Transverse colon (tissue), 4 donors: ENCODE measurements around the gene CNDP2. TPM values are rescaled to one million over a fixed set of nuclear protein-coding genes. Genes with fewer than 3 reads are reported as not detected.
A peak's percentile ranks its signal among the peaks of the same experiment; 100 is the strongest.

Source experiments
- DNase-seq: peaks from one replicate; pipeline ENCODE4 v3.0.0-alpha.2; 2019
- H3K27ac ChIP-seq, 4 donors: fragments of 200-600 bp; sonication (generic); 2 replicates each; pipeline ENCODE4 v1.5.1; 2016 to 2018; ENCODE audit warnings: inconsistent platforms in 4 of 4
- H3K27me3 ChIP-seq: fragments of 200-600 bp; sonication (generic); 2 replicates; pipeline ENCODE4 v1.5.1; 2017; ENCODE audit warnings: inconsistent platforms
- H3K36me3 ChIP-seq, 4 donors: fragments of 200-600 bp; sonication (generic); 2 replicates each; pipeline ENCODE4 v1.5.1; 2017 to 2019; ENCODE audit warnings: inconsistent platforms in 4 of 4
- H3K4me1 ChIP-seq, 4 donors: fragments of 200-600 bp; sonication (generic); 2 replicates each; pipeline ENCODE4 v1.5.1; 2017 to 2020; ENCODE audit warnings: inconsistent platforms in 4 of 4
- H3K4me3 ChIP-seq, 4 donors: fragments of 200-600 bp; sonication (generic); 1 replicate in 1 of 4; 2 replicates in 3 of 4; pipeline versions ENCODE4 v1.5.1 to v1.6.1; 2017 to 2019; ENCODE audit warnings: inconsistent platforms in 4 of 4
- H3K9me3 ChIP-seq, 2 donors: fragments of 200-600 bp; sonication (generic); 2 replicates each; pipeline ENCODE4 v1.5.1; 2017 to 2019; ENCODE audit warnings: inconsistent platforms in 2 of 2
- EP300 ChIP-seq: sonication (generic); formaldehyde crosslinking; IDR thresholded peaks from one replicate; pipeline ENCODE4 v1.6.1; 2017; ENCODE audit warnings: antibody characterized with exemption, low read depth
- POLR2A ChIP-seq: fragments of 450-650 bp; IDR thresholded peaks from one replicate; pipeline ENCODE4 v1.6.1; 2016; ENCODE audit warnings: antibody characterized with exemption, mild to moderate bottlenecking, moderate library complexity
- POLR2AphosphoS5 ChIP-seq, 3 donors: sonication (generic); formaldehyde crosslinking; IDR thresholded peaks; one replicate each; pipeline ENCODE4 v1.6.1; 2016; ENCODE audit warnings: antibody characterized with exemption in 3 of 3
- WGBS, 2 donors: methylation state at CpG; one replicate each; pipeline ENCODE4 v1.1.5; 2018; ENCODE audit warnings: low coverage in 1 of 2; 5-methylcytosine and 5-hydroxymethylcytosine counted together
- in situ Hi-C, 4 donors: fragments of 200-750 bp; cut with MboI; loops; one replicate each; pipeline versions ENCODE4 v1.15.0 to v1.15.1; 2017; ENCODE audit warnings: low sequenced_read_pairs in 3 of 4, low pct_ligation_motif_present in 1 of 4, low pct_unique_long_range_greater_than_20kb in 1 of 4
- intact Hi-C: fragments of 100-400 bp; cut with DNase I; formaldehyde crosslinking; loops from one replicate; pipeline ENCODE4 v1.15.1; 2023; ENCODE audit warnings: low total_unique reads
- total RNA-seq, 4 donors: library from RNA; depleted of rRNA; stranded (reverse); fragments of >200 nt; gene quantifications; one replicate each; pipeline ENCODE4 v1.1.0, GENCODE V29; 2016
- TF ChIP-seq, protein P1 (sequence below), 5 experiments: fragments of 200-600 bp in 3 of 5; fragments of 450-650 bp in 2 of 5; sonication (generic) in 3 of 5; IDR thresholded peaks; 1 replicate in 2 of 5; 2 replicates in 3 of 5; pipeline ENCODE4 v1.5.1; 2016 to 2017; ENCODE audit warnings: antibody characterized with exemption in 5 of 5, inconsistent platforms in 3 of 5, mild to moderate bottlenecking in 2 of 5, moderate library complexity in 1 of 5

CNDP2 gene
- total RNA-seq, 4 donors from 2014 or later, result 143 to 284 (median 155) TPM

DNA sequence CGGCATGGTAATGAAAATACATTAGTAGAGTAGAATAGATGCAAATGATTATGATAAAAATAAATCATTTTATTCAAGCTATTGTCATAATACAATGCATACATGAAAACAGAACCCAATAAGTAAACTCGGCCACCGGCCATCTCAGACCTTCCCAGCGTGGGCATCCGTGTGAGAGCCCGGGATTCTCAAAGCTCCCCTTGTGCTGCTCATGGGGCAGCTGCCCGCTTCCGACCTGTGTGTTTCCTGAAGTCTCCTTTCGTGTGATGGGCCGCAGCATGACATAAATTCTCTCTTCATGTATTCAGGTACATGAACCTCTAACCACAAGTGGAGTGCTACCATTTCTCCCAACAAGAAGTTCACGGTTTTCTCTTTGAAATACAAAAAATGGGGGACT is 13.5 kb upstream of the CNDP2 start:
- DNase-seq, result no peak
- intact Hi-C loops (no loop called here), in situ Hi-C loops (loop anchor here in 1 of 4 donors (25.0 kb wide), 1 partner anchor 730 kb away; the partner anchor contains the start of genes PTGR3 and TSHZ1)
- peaks cover 5 to 22% (median 12%) of the 10 kb centered on the region in 4 donors for H3K4me1 ChIP-seq
- H3K36me3 ChIP-seq, result no peaks in the 10 kb centered on the region
- no peak overlapping the region for H3K4me3 ChIP-seq
- H3K27me3 ChIP-seq, result no peaks in the 10 kb centered on the region
- H3K27ac ChIP-seq, result no peak overlapping the region
- TF ChIP-seq, protein P1, sequence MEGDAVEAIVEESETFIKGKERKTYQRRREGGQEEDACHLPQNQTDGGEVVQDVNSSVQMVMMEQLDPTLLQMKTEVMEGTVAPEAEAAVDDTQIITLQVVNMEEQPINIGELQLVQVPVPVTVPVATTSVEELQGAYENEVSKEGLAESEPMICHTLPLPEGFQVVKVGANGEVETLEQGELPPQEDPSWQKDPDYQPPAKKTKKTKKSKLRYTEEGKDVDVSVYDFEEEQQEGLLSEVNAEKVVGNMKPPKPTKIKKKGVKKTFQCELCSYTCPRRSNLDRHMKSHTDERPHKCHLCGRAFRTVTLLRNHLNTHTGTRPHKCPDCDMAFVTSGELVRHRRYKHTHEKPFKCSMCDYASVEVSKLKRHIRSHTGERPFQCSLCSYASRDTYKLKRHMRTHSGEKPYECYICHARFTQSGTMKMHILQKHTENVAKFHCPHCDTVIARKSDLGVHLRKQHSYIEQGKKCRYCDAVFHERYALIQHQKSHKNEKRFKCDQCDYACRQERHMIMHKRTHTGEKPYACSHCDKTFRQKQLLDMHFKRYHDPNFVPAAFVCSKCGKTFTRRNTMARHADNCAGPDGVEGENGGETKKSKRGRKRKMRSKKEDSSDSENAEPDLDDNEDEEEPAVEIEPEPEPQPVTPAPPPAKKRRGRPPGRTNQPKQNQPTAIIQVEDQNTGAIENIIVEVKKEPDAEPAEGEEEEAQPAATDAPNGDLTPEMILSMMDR (IDR thresholded peaks at IDR 0.05), result no peak
- TF ChIP-seq POLR2AphosphoS5 (IDR thresholded peaks at IDR 0.05) (no peak), POLR2A (no peak), EP300 (no peak)
- no peaks in the 10 kb centered on the region for H3K9me3 ChIP-seq
- 91 to 92% methylated on average over 7 to 11 of the region's 11 CpGs for WGBS, 2 donors

DNA sequence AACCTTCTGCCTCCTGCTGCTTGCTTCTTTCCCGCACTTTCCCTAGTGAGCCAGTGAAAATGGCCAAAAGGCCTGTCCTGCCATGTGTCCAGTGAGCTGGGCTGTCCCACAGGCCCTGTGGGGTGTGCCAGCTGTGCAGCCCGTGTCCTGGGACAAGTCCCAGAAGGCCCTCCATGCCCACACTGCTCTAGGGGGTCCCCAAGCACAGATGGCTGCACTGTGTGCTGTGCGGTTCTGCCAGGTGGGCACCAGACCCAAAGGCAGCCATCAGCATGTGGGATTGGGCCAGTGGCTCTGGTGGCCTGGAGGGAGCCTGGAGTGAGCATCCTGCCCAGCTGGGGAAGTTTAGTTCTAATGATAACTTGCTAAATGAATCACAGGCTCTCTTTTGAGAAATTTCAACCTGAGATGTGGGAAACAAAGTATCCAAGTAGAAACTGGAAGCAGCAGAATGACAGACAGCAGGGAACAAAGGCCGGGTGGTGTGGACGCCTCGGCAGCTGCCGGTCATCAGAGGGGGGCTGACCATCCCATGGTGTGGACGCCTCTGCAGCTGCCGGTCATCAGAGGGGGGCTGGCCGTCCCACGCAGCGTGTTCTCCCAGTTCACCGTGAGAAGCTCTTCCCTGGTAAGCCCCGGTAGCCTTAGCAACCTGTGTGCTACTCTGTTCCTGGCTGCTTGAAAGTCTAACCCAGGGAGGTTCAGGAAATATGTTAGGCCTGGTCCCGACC is 9.9 kb upstream of the CNDP2 start:
- no peak for DNase-seq
- TF ChIP-seq, protein P1 (IDR thresholded peaks at IDR 0.05), result no peak
- TF ChIP-seq POLR2AphosphoS5 (IDR thresholded peaks at IDR 0.05), result no peak
- Histone ChIP-seq H3K27ac (peak overlapping the region in 3 of 4 donors; percentile 41 to 72 (median 57)), H3K4me3 (no peak overlapping the region), H3K27me3 (no peaks in the 10 kb centered on the region), H3K4me1 (peaks cover 5 to 15% (median 10%) of the 10 kb centered on the region in 4 donors), H3K36me3 (no peaks in the 10 kb centered on the region), H3K9me3 (no peaks in the 10 kb centered on the region)
- intact Hi-C loops, result no loop called here
- in situ Hi-C loops, result loop anchor here in 1 of 4 donors (5.0 to 25.0 kb wide), 2 partner anchors 134 to 726 kb away; partner anchors contain the start of genes PTGR3 and TSHZ1
- 74 to 80% methylated on average over 1 to 14 of the region's 15 CpGs for WGBS, 2 donors

DNA sequence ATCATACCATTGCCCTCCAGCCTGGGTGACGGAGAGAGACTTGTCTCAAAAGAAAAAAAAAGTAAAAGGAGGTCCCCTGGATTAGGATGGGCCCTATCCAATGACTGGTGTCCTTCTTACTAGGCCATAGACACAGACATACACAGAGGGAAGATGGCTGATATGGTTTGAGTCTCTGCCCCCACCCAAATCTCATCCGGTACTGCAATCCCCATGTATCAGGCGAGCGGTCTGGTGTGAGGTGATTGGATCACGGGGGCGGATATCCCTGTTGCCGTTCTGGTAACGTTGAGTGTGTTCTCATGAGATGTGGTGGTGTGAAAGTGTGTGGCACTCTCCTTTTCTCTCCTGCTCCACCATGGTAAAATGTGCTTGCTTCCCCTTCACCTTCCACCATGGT is 7.8 kb upstream of the CNDP2 start:
- TF ChIP-seq EP300, result no peak
- no peak for TF ChIP-seq POLR2A
- TF ChIP-seq, protein P1 (IDR thresholded peaks at IDR 0.05), result no peak
- TF ChIP-seq POLR2AphosphoS5 (IDR thresholded peaks at IDR 0.05), result no peak
- no peaks in the 10 kb centered on the region for H3K36me3 ChIP-seq
- in situ Hi-C loops (loop anchor here in 1 of 4 donors (5.0 to 25.0 kb wide), 2 partner anchors 136 to 724 kb away; partner anchors contain the start of genes PTGR3 and TSHZ1), intact Hi-C loops (no loop called here)
- no peaks in the 10 kb centered on the region for H3K9me3 ChIP-seq
- H3K4me1 ChIP-seq, result peaks cover 5 to 15% (median 10%) of the 10 kb centered on the region in 4 donors
- no peaks in the 10 kb centered on the region for H3K27me3 ChIP-seq
- H3K4me3 ChIP-seq, result no peak overlapping the region
- H3K27ac ChIP-seq, result no peak overlapping the region
- 96 to 97% methylated on average over 6 to 8 of the region's 8 CpGs for WGBS, 2 donors
- no peak for DNase-seq

DNA sequence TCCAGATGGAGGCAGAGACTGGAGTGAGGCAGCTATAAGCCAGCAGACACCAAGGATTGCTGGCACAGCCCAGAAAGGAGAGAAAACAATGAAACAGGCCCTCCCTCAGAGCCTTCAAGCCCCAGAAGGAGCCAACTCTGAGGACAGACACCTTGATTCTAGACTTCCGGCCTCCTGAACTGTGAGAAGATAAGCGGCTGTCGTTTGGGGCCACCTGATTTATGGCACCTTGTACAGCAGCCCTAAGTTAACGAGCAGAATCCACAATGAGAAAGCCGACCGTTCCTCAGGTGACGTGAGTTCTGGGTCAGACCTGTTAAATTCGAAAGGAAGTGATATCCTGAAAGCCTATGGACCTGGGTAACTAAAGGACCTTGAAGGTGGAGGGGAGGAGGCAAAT is 7.3 kb upstream of the CNDP2 start:
- TF ChIP-seq, protein P1 (IDR thresholded peaks at IDR 0.05), result no peak
- TF ChIP-seq POLR2AphosphoS5 (IDR thresholded peaks at IDR 0.05) (no peak), EP300 (no peak), POLR2A (no peak)
- H3K27me3 ChIP-seq, result no peaks in the 10 kb centered on the region
- no peaks in the 10 kb centered on the region for H3K36me3 ChIP-seq
- WGBS, 2 donors, result 82% methylated on average over 8 of the region's 8 CpGs; no CpG with 5 or more reads in 1 of the 2 donors
- in situ Hi-C loops (loop anchor here in 1 of 4 donors (5.0 to 25.0 kb wide), 2 partner anchors 137 to 723 kb away; partner anchors contain the start of genes PTGR3 and TSHZ1), intact Hi-C loops (no loop called here)
- H3K4me1 ChIP-seq, result peaks cover 5 to 15% (median 10%) of the 10 kb centered on the region in 4 donors
- no peak overlapping the region for H3K4me3 ChIP-seq
- no peak overlapping the region for H3K27ac ChIP-seq
- H3K9me3 ChIP-seq, result no peaks in the 10 kb centered on the region
- DNase-seq, result no peak
